Astrocyte of the cerebellum (primary cell): ENCODE measurements around the gene RSPRY1.
"Not testable (repeated sequence)": the region's sequence is repeated elsewhere in the genome, so short reads cannot be mapped to it uniquely, and the experiment has no call there.

ENCODE experiments used
- DNase-seq: peaks from one replicate; pipeline ENCODE4 v3.0.0-alpha.2; 2011; ENCODE audit warnings: low read depth
- H3K4me3 ChIP-seq: 2 replicates; pipeline ENCODE4 v1.5.1; 2011; ENCODE audit warnings: mild to moderate bottlenecking, low read depth, low read length, moderate library complexity
- CTCF ChIP-seq: IDR thresholded peaks from 2 replicates; pipeline ENCODE4 v1.5.1; 2012; ENCODE audit warnings: low read length, low read depth, moderate library complexity, mild to moderate bottlenecking; ENCODE audit errors: missing control alignments
- in situ Hi-C: cut with HindIII; loops from 2 replicates; pipeline ENCODE4 v1.10.0; 2017; ENCODE audit warnings: low sequenced_read_pairs

Gene RSPRY1

GRCh38 chr16:57264381-57264780 is 78.3 kb downstream of the RSPRY1 start:
- DNase-seq, result no peak
- no peak overlapping the region for H3K4me3 ChIP-seq
- TF ChIP-seq CTCF, result no peak
- in situ Hi-C loops, result no loop called here

GRCh38 chr16:57264950-57265371 is 78.8 kb downstream of the RSPRY1 start:
- no peak for TF ChIP-seq CTCF

GRCh38 chr16:57265850-57266530 is 79.9 kb downstream of the RSPRY1 start:
- no peak for TF ChIP-seq CTCF
- in situ Hi-C loops, result no loop called here
- peak; percentile 26 for DNase-seq
- no peak overlapping the region for H3K4me3 ChIP-seq

More at GRCh38 chr16:57264950-57265371, 78.8 kb downstream of the RSPRY1 start:
- in situ Hi-C loops, result no loop called here
- DNase-seq, result no peak
- H3K4me3 ChIP-seq, result no peak overlapping the region

GRCh38 chr16:57266531-57267260 is 80.6 kb downstream of the RSPRY1 start:
- no peak for DNase-seq
- in situ Hi-C loops, result no loop called here
- no peak for TF ChIP-seq CTCF
- no peak overlapping the region for H3K4me3 ChIP-seq

GRCh38 chr16:57267343-57267742 is 81.2 kb downstream of the RSPRY1 start:
- H3K4me3 ChIP-seq, in situ Hi-C loops, DNase-seq: not testable (repeated sequence)

- in situ Hi-C loops, result no loop called here
- no peak for TF ChIP-seq CTCF
- no peak for DNase-seq
These were observed 83.0 kb downstream of the RSPRY1 start for GRCh38 chr16:57268804-57269800.

More at GRCh38 chr16:57268804-57269800, 83.0 kb downstream of the RSPRY1 start:
- H3K4me3 ChIP-seq, result no peak overlapping the region
